Loucy (cell line): ENCODE data around the gene IRF7.

Experiments used
- H2AFZ ChIP-seq: fragments of 200-600 bp; sonication (generic); 2 replicates; pipeline ENCODE4 v1.6.0; 2016; ENCODE audit warnings: antibody characterized with exemption, mild to moderate bottlenecking, low read length, moderate library complexity
- H3F3A ChIP-seq: fragments of 200-600 bp; 2 replicates; pipeline ENCODE4 v1.6.0; 2016; ENCODE audit warnings: antibody characterized with exemption, low read depth, mild to moderate bottlenecking
- H3K27me3 ChIP-seq: fragments of 200-600 bp; sonication (generic); 2 replicates; pipeline ENCODE4 v1.6.1; 2014; ENCODE audit warnings: low read length, mild to moderate bottlenecking; ENCODE audit not compliant: insufficient read depth, poor library complexity, severe bottlenecking
- H3K36me3 ChIP-seq: fragments of 200-600 bp; sonication (generic); 2 replicates; pipeline ENCODE4 v1.6.1; 2016; ENCODE audit warnings: low read length; ENCODE audit not compliant: insufficient read depth
- H3K4me1 ChIP-seq: fragments of 200-600 bp; sonication (generic); 2 replicates; pipeline ENCODE4 v1.5.1; 2014; ENCODE audit warnings: low read length, mild to moderate bottlenecking; ENCODE audit not compliant: insufficient read depth, poor library complexity, severe bottlenecking
- H3K4me2 ChIP-seq: fragments of 200-600 bp; sonication (generic); 2 replicates; pipeline ENCODE4 v1.6.0; 2014; ENCODE audit warnings: antibody characterized with exemption, low read length, low read depth, mild to moderate bottlenecking; ENCODE audit not compliant: poor library complexity, severe bottlenecking
- H3K4me3 ChIP-seq: fragments of 200-600 bp; sonication (generic); 2 replicates; pipeline ENCODE4 v1.5.1; 2014; ENCODE audit warnings: low read length, mild to moderate bottlenecking, mixed read lengths; ENCODE audit not compliant: poor library complexity, severe bottlenecking
- H3K79me2 ChIP-seq: fragments of 200-600 bp; sonication (generic); 2 replicates; pipeline ENCODE4 v1.6.1; 2014; ENCODE audit warnings: low read length; ENCODE audit not compliant: insufficient read depth
- H3K9ac ChIP-seq: fragments of 200-600 bp; sonication (generic); 2 replicates; pipeline ENCODE4 v1.6.0; 2014; ENCODE audit warnings: mild to moderate bottlenecking, low read depth, low read length, moderate library complexity; ENCODE audit not compliant: poor library complexity, severe bottlenecking
- H3K9me2 ChIP-seq: fragments of 200-600 bp; sonication (generic); replicated peaks from 2 replicates; pipeline ENCODE4 v1.6.1; 2016; ENCODE audit warnings: low read depth, low read length, mixed read lengths
- H3K9me3 ChIP-seq: fragments of 200-600 bp; sonication (generic); 2 replicates; pipeline ENCODE4 v1.6.1; 2014; ENCODE audit warnings: mild to moderate bottlenecking, antibody characterized with exemption, low read length, low read depth; ENCODE audit not compliant: insufficient read depth
- H4K20me1 ChIP-seq: fragments of 200-600 bp; sonication (generic); 2 replicates; pipeline ENCODE4 v1.6.0; 2014; ENCODE audit warnings: antibody characterized with exemption, low read length, mild to moderate bottlenecking; ENCODE audit not compliant: insufficient read depth, poor library complexity, severe bottlenecking
- CTCF ChIP-seq: fragments of 200-600 bp; sonication (generic); conservative IDR thresholded peaks from 2 replicates; pipeline ENCODE4 v1.5.1; 2014; ENCODE audit warnings: mild to moderate bottlenecking, antibody characterized with exemption, low read length
- EZH2phosphoT487 ChIP-seq: fragments of 200-600 bp; IDR thresholded peaks from 2 replicates; pipeline ENCODE4 v1.6.1; 2018; ENCODE audit warnings: antibody characterized with exemption, mild to moderate bottlenecking, moderate library complexity, borderline replicate concordance

Gene IRF7

GRCh38 chr11:576811-577610 lies 38.7 kb downstream of the IRF7 start:
- peaks cover 7% of the 10 kb centered on the region; the same call in 1 of the 2 replicates for H3K36me3 ChIP-seq
- peaks cover 55% of the 10 kb centered on the region for H3K79me2 ChIP-seq
- H3K4me1 ChIP-seq = peaks cover 35% of the 10 kb centered on the region
- peak overlapping the region; percentile 93 for H3K4me3 ChIP-seq
- H3K4me2 ChIP-seq = peak overlapping the region; percentile 100
- TF ChIP-seq CTCF (no peak), EZH2phosphoT487 (no peak)
- no peaks in the 10 kb centered on the region for H3K9me2 ChIP-seq
- no peaks in the 10 kb centered on the region for H3F3A ChIP-seq
- no peak overlapping the region for H2AFZ ChIP-seq
- H3K9ac ChIP-seq = peak overlapping the region; percentile 97
- no peaks in the 10 kb centered on the region for H3K9me3 ChIP-seq
- no peaks in the 10 kb centered on the region for H3K27me3 ChIP-seq
- peaks cover 52% of the 10 kb centered on the region for H4K20me1 ChIP-seq

- Histone ChIP-seq H3K9me3 (no peaks in the 10 kb centered on the region), H3F3A (no peaks in the 10 kb centered on the region), H3K36me3 (no peaks in the 10 kb centered on the region), H3K9ac (peak within 1 kb of the TSS; percentile 97), H4K20me1 (peaks cover 44% of the 10 kb centered on the region), H3K9me2 (no peaks in the 10 kb centered on the region), H3K4me3 (peak within 1 kb of the TSS; percentile 93), H3K79me2 (peaks cover 47% of the 10 kb centered on the region), H3K27me3 (no peaks in the 10 kb centered on the region), H3K4me2 (peak within 1 kb of the TSS; percentile 100), H2AFZ (peak within 1 kb of the TSS; percentile 90), H3K4me1 (peaks cover 35% of the 10 kb centered on the region)
- TF ChIP-seq CTCF (no peak), EZH2phosphoT487 (no peak)
Measured at GRCh38 chr11:575996-576768, 39.6 kb downstream of the IRF7 start, which contains the start of gene PHRF1. TSS of gene PHRF1 (plus strand) at chr11:576470. CDS start at chr11:581513, 5,043 bp downstream.

GRCh38 chr11:575313-575995 lies 40.3 kb downstream of the IRF7 start:
- TF ChIP-seq EZH2phosphoT487 (no peak), CTCF (no peak)
- H2AFZ ChIP-seq = peak overlapping the region; percentile 87
- peaks cover 39% of the 10 kb centered on the region for H3K79me2 ChIP-seq
- H3K9me2 ChIP-seq = no peaks in the 10 kb centered on the region
- H3K4me1 ChIP-seq = peaks cover 34% of the 10 kb centered on the region
- no peaks in the 10 kb centered on the region for H3K9me3 ChIP-seq
- H3F3A ChIP-seq = no peaks in the 10 kb centered on the region
- H3K27me3 ChIP-seq = no peaks in the 10 kb centered on the region
- peak overlapping the region; percentile 83 for H3K4me2 ChIP-seq
- H3K36me3 ChIP-seq = no peaks in the 10 kb centered on the region
- H3K4me3 ChIP-seq = peak overlapping the region; percentile 79
- no peak overlapping the region for H3K9ac ChIP-seq
- H4K20me1 ChIP-seq = peaks cover 38% of the 10 kb centered on the region
